ENCODE measurements around the gene PTPRN2.
"Not testable (repeated sequence)": the region's sequence is repeated elsewhere in the genome, so short reads cannot be mapped to it uniquely, and the experiment has no call there.

- TF ChIP-seq CTCF, EP300, POLR2A (IDR thresholded peaks at IDR 0.05): not testable (repeated sequence)
These were observed 210.8 kb downstream of the PTPRN2 start for GRCh38 chr7:158376839-158377186.
